ENCODE results near the gene PPM1F. TPM values are rescaled to one million over a fixed set of nuclear protein-coding genes. Genes with fewer than 3 reads are reported as not detected.

Gene PPM1F
- total RNA-seq, 1 donor from 2014 or later: 40.1 TPM

GRCh38 chr22:21970800-21971617, 18.4 kb upstream of the PPM1F start:
- Mint-ChIP-seq H3K36me3 (ENCODE audit: unreplicated experiment) (no peaks in the 10 kb centered on the region), H3K4me3 (ENCODE audit: unreplicated experiment) (no peak overlapping the region), H3K27ac (ENCODE audit: unreplicated experiment) (no peak overlapping the region), H3K9me3 (ENCODE audit: unreplicated experiment) (peaks cover 7% of the 10 kb centered on the region), H3K27me3 (ENCODE audit: unreplicated experiment) (peaks cover 4% of the 10 kb centered on the region), H3K4me1 (ENCODE audit: low read depth, unreplicated experiment) (no peaks in the 10 kb centered on the region)
- no peak for DNase-seq
- TF ChIP-seq, protein P1, sequence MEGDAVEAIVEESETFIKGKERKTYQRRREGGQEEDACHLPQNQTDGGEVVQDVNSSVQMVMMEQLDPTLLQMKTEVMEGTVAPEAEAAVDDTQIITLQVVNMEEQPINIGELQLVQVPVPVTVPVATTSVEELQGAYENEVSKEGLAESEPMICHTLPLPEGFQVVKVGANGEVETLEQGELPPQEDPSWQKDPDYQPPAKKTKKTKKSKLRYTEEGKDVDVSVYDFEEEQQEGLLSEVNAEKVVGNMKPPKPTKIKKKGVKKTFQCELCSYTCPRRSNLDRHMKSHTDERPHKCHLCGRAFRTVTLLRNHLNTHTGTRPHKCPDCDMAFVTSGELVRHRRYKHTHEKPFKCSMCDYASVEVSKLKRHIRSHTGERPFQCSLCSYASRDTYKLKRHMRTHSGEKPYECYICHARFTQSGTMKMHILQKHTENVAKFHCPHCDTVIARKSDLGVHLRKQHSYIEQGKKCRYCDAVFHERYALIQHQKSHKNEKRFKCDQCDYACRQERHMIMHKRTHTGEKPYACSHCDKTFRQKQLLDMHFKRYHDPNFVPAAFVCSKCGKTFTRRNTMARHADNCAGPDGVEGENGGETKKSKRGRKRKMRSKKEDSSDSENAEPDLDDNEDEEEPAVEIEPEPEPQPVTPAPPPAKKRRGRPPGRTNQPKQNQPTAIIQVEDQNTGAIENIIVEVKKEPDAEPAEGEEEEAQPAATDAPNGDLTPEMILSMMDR (IDR thresholded peaks at IDR 0.05; ENCODE audit: partially characterized antibody, unreplicated experiment): no peak

- Mint-ChIP-seq H3K27me3 (ENCODE audit: unreplicated experiment) (peaks cover 4% of the 10 kb centered on the region), H3K4me3 (ENCODE audit: unreplicated experiment) (no peak overlapping the region), H3K36me3 (ENCODE audit: unreplicated experiment) (no peaks in the 10 kb centered on the region), H3K27ac (ENCODE audit: unreplicated experiment) (no peak overlapping the region), H3K4me1 (ENCODE audit: low read depth, unreplicated experiment) (no peaks in the 10 kb centered on the region), H3K9me3 (ENCODE audit: unreplicated experiment) (peaks cover 7% of the 10 kb centered on the region)
- DNase-seq: no peak
- TF ChIP-seq, protein P1 (IDR thresholded peaks at IDR 0.05; ENCODE audit: partially characterized antibody, unreplicated experiment): no peak
Observed at GRCh38 chr22:21970037-21970799, 17.6 kb upstream of the PPM1F start.

GRCh38 chr22:21968452-21969129, 15.9 kb upstream of the PPM1F start:
- Mint-ChIP-seq H3K4me1 (ENCODE audit: low read depth, unreplicated experiment) (no peaks in the 10 kb centered on the region), H3K27ac (ENCODE audit: unreplicated experiment) (no peak overlapping the region), H3K9me3 (ENCODE audit: unreplicated experiment) (peaks cover 7% of the 10 kb centered on the region), H3K36me3 (ENCODE audit: unreplicated experiment) (no peaks in the 10 kb centered on the region), H3K27me3 (ENCODE audit: unreplicated experiment) (peaks cover 4% of the 10 kb centered on the region), H3K4me3 (ENCODE audit: unreplicated experiment) (no peak overlapping the region)
- TF ChIP-seq, protein P1 (IDR thresholded peaks at IDR 0.05; ENCODE audit: partially characterized antibody, unreplicated experiment): no peak
- DNase-seq: no peak

- Mint-ChIP-seq H3K4me3 (ENCODE audit: unreplicated experiment) (no peak overlapping the region), H3K9me3 (ENCODE audit: unreplicated experiment) (peaks cover 7% of the 10 kb centered on the region), H3K36me3 (ENCODE audit: unreplicated experiment) (no peaks in the 10 kb centered on the region), H3K4me1 (ENCODE audit: low read depth, unreplicated experiment) (no peaks in the 10 kb centered on the region), H3K27ac (ENCODE audit: unreplicated experiment) (no peak overlapping the region), H3K27me3 (ENCODE audit: unreplicated experiment) (peaks cover 6% of the 10 kb centered on the region)
- TF ChIP-seq, protein P1 (IDR thresholded peaks at IDR 0.05; ENCODE audit: partially characterized antibody, unreplicated experiment): no peak
- DNase-seq: no peak
Observed at GRCh38 chr22:21967693-21968271, 15.1 kb upstream of the PPM1F start.
